Ishikawa (cell line): ENCODE data around the gene MRPL24.

ENCODE experiments used
- CEBPB ChIP-seq: IDR thresholded peaks from 2 replicates; pipeline ENCODE4 v1.6.1; 2012
- CREB1 ChIP-seq: IDR thresholded peaks from 2 replicates; pipeline ENCODE4 v1.6.1; 2012; ENCODE audit warnings: low read depth
- EGR1 ChIP-seq: IDR thresholded peaks from 2 replicates; pipeline ENCODE4 v1.6.1; 2012
- EP300 ChIP-seq: IDR thresholded peaks from 2 replicates; pipeline ENCODE4 v1.6.1; 2012; ENCODE audit warnings: borderline replicate concordance
- FOXM1 ChIP-seq: IDR thresholded peaks from 2 replicates; pipeline ENCODE4 v1.6.1; 2012; ENCODE audit warnings: low read depth, borderline replicate concordance
- MAX ChIP-seq: IDR thresholded peaks from 2 replicates; pipeline ENCODE4 v1.6.1; 2012
- NFIC ChIP-seq: IDR thresholded peaks from 2 replicates; pipeline ENCODE4 v1.6.1; 2012
- RAD21 ChIP-seq: IDR thresholded peaks from 2 replicates; pipeline ENCODE4 v1.6.1; 2012; ENCODE audit warnings: low read depth
- REST ChIP-seq: IDR thresholded peaks from 2 replicates; pipeline ENCODE4 v1.6.1; 2012; ENCODE audit warnings: low read depth, mild to moderate bottlenecking
- TAF1 ChIP-seq: IDR thresholded peaks from 2 replicates; pipeline ENCODE4 v1.6.1; 2012; ENCODE audit warnings: low read depth, mild to moderate bottlenecking
- TCF12 ChIP-seq: IDR thresholded peaks from 2 replicates; pipeline ENCODE4 v1.6.1; 2012; ENCODE audit warnings: low read depth
- TEAD4 ChIP-seq: IDR thresholded peaks from 2 replicates; pipeline ENCODE4 v1.6.1; 2012
- USF1 ChIP-seq: IDR thresholded peaks from 2 replicates; pipeline ENCODE4 v1.6.1; 2012
- YY1 ChIP-seq: IDR thresholded peaks from 2 replicates; pipeline ENCODE4 v1.6.1; 2012; ENCODE audit warnings: low read depth
- ZBTB7A ChIP-seq: IDR thresholded peaks from 2 replicates; pipeline ENCODE4 v1.6.1; 2012; ENCODE audit warnings: low read depth

Gene MRPL24

DNA sequence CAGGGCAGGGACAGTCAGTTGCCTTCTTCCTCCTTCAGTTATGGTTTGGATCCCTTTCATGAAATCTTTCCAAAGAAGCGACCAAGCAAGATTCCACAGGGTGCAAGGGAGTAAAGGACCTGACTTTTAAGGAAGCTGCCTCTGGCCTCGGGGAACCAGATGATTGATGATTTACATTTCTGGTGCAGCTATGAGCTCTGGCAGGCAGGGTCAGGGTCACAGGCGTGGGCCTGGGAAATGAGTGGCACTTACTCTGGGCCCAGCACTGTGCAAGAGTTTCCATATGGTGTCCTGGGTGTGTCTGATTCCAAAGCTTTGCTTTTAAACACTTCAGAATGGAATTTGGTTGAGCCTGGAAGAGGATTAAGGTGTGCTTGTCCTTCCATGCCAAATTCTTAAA lies 28.3 kb downstream of the MRPL24 start:
- TF ChIP-seq RAD21: no peak

DNA sequence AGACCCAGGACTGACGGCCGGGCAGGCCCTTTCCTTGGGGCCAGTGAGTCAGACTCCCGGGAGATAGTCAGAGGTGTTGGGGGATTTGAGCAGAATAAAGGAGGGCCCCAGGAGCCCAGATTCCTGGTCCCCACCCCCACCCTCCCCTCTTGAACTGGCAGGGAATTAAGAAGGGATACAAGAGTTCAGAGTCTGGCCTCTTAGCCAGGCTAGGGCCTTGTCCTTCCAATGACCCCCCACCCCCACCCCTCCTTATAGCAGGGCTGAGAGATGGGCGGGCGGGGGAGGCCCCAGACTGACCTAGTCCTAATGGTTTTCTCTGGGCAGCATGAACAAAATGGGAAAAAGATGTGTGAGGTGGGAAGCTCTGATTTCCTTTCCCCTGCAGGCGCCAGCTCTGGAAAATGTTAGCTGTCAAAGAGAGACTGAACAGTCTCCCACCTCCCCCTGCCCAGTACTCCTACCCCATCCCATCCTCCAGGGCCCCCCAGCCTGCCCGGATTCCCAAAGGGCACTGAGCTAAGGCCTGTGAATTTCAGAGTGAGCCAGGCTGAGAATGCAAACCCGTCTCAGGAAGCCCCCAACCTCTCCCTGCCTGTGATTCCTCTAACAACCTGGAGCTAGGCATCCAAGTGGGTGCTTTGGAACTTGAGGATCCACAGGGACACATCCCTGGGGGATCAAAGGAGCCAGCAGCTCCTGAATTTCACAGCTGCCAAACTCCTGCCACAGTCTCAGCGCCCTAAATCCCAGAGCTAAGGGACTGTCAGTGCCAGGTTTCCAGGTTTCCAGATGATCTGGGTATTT lies 29.7 kb downstream of the MRPL24 start:
- TF ChIP-seq RAD21: no peak
- no peak for TF ChIP-seq USF1
- TF ChIP-seq TAF1: no peak
- no peak for TF ChIP-seq EP300
- TF ChIP-seq TEAD4: no peak

GRCh38 chr1:156709757-156710489 lies 31.0 kb downstream of the MRPL24 start:
- TF ChIP-seq NFIC: 0 out of 2 replicates have a peak, but pooled peaks have one; percentile 32
- TF ChIP-seq TAF1: no peak

DNA sequence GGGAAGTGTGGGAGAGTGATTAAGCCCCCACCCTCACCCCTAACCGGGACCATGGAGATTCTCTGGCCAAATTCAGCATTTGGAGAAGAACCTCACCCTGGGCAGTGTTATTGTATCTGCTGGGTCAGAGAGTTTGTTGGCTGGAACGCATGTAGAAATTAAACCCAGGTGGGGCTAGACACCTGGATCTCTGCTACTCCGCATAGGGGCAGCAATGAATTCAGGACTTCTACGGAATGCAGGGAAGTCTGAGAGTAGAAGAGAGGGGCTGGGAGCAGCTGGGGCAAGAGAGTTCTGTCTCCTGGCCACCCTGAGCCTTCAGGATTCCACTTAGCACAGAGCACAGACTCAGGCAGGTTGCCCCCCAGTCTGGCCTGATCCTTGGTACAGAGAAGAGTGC lies 31.9 kb downstream of the MRPL24 start:
- TF ChIP-seq TEAD4: no peak
- TF ChIP-seq EP300: no peak
- no peak for TF ChIP-seq YY1
- TF ChIP-seq FOXM1: no peak
- no peak for TF ChIP-seq MAX
- TF ChIP-seq USF1: no peak
- no peak for TF ChIP-seq ZBTB7A
- TF ChIP-seq CREB1: no peak

- TF ChIP-seq USF1 (no peak), REST (no peak), FOXM1 (no peak), TEAD4 (no peak), CREB1 (no peak), NFIC (no peak), TCF12 (no peak), RAD21 (no peak), EGR1 (no peak), ZBTB7A (no peak), EP300 (no peak), TAF1 (no peak), MAX (no peak), YY1 (no peak), CEBPB (no peak)
Measured at GRCh38 chr1:156708218-156708661, 32.6 kb downstream of the MRPL24 start.

GRCh38 chr1:156707417-156708217 lies 33.3 kb downstream of the MRPL24 start:
- TF ChIP-seq YY1: no peak
- no peak for TF ChIP-seq TAF1
- TF ChIP-seq ZBTB7A: no peak
- no peak for TF ChIP-seq FOXM1
- no peak for TF ChIP-seq TEAD4
- TF ChIP-seq RAD21: no peak
- TF ChIP-seq CREB1: no peak
- no peak for TF ChIP-seq NFIC
- no peak for TF ChIP-seq MAX
- TF ChIP-seq EP300: no peak
- TF ChIP-seq REST: no peak
- no peak for TF ChIP-seq CEBPB
- TF ChIP-seq TCF12: no peak
- TF ChIP-seq EGR1: no peak
- TF ChIP-seq USF1: no peak
